Epithelial cell of proximal tubule (primary cell): ENCODE measurements around the gene RRM2. TPM values are rescaled to one million over a fixed set of nuclear protein-coding genes. Genes with fewer than 3 reads are reported as not detected.
A peak's percentile ranks its signal among the peaks of the same experiment; 100 is the strongest.

ENCODE experiments used
- DNase-seq: peaks from one replicate; pipeline ENCODE4 v3.0.0-alpha.2; 2011; ENCODE audit warnings: low read depth
- H3K4me3 ChIP-seq: 2 replicates; pipeline ENCODE4 v1.5.1; 2011; ENCODE audit warnings: low read depth, mild to moderate bottlenecking, low read length
- CTCF ChIP-seq: conservative IDR thresholded peaks from 2 replicates; pipeline ENCODE4 v1.5.1; 2012; ENCODE audit warnings: low read depth, mild to moderate bottlenecking, low read length
- total RNA-seq: library from RNA; depleted of rRNA; stranded (reverse); fragments of >200 nt; gene quantifications from 2 replicates; pipeline ENCODE4 v1.2.3, GENCODE V29; 2015

Gene RRM2
- total RNA-seq = 214 and 244 TPM in 2 replicates

GRCh38 chr2:10122500-10123280 is at the start of gene RRM2:
RRM2 (plus strand) TSS chr2:10122739; CDS start chr2:10122799, 60 bp downstream.
- TF ChIP-seq CTCF = no peak
- H3K4me3 ChIP-seq = peak within 1 kb of the TSS; percentile 63
- no peak for DNase-seq

GRCh38 chr2:10073706-10074105 is 48.8 kb upstream of the RRM2 start:
- no peak for DNase-seq
- H3K4me3 ChIP-seq = peak overlapping the region; percentile 11
- TF ChIP-seq CTCF = no peak

GRCh38 chr2:10075101-10075500 is 47.4 kb upstream of the RRM2 start:
- no peak for TF ChIP-seq CTCF
- DNase-seq = no peak
- H3K4me3 ChIP-seq = peak overlapping the region; percentile 16

- no peak for TF ChIP-seq CTCF
- H3K4me3 ChIP-seq = peak overlapping the region; percentile 16
- no peak for DNase-seq
Observed at GRCh38 chr2:10075571-10076209, 46.8 kb upstream of the RRM2 start.

- peak overlapping the region; percentile 88 for H3K4me3 ChIP-seq
- DNase-seq = no peak
- no peak for TF ChIP-seq CTCF
Observed at GRCh38 chr2:10076511-10076910, 46.0 kb upstream of the RRM2 start.

- peak overlapping the region; percentile 88 for H3K4me3 ChIP-seq
- no peak for DNase-seq
- TF ChIP-seq CTCF = no peak
Observed at GRCh38 chr2:10076988-10077527, 45.5 kb upstream of the RRM2 start.
